K562 (cell line): ENCODE measurements around the gene ZNF490. TPM values are rescaled to one million over a fixed set of nuclear protein-coding genes. Genes with fewer than 3 reads are reported as not detected.

Experiments used
- ATAC-seq: fragments of 200-7000 bp; cut with Tn5 transposase; 3 replicates; pipeline ENCODE4 v1.9.1; 2020; ENCODE audit warnings: moderate library complexity
- Bru-seq: library from RNA; stranded (reverse); fragments of 400-500 nt; gene quantifications from one replicate; lab custom pipeline; 2021; lab: Mats Ljungman, UMichigan
- BruChase-seq, 2 experiments: library from RNA; stranded (reverse); fragments of 400-500 nt; gene quantifications; one replicate each; lab custom pipeline; 2021; lab: Mats Ljungman, UMichigan
- BruUV-seq: library from RNA; stranded (reverse); fragments of 400-500 nt; replicated peaks from 2 replicates; lab custom pipeline; 2021; lab: Mats Ljungman, UMichigan
- CTCF ChIA-PET: fragments of 300-600 bp; formaldehyde crosslinking; extraction: SDS; loops from one replicate; lab custom pipeline; 2021; ENCODE audit warnings: low intra/inter-chr PET ratio; lab: Yijun Ruan, JAX
- POLR2A ChIA-PET: fragments of 300-600, 350-650 bp; sonication (Branson Sonifier 250); formaldehyde crosslinking; extraction: SDS; loops from one replicate; lab custom pipeline; 2021; ENCODE audit warnings: antibody characterized with exemption, inconsistent platforms; lab: Yijun Ruan, JAX
- DNase-seq, 4 experiments: peaks; one replicate each; pipeline versions ENCODE4 v3.0.0 to v3.0.0-alpha.2; 2011 to 2018; ENCODE audit warnings: low spot score in 3 of 4, mixed read lengths in 3 of 4; ENCODE audit errors: extremely low read depth in 1 of 4
- FAIRE-seq: peaks from 2 replicates; lab custom pipeline; 2011; peaks lifted over from hg19 to GRCh38; lab: Jason Lieb, UNC
- H2AFZ ChIP-seq: 2 replicates; pipeline ENCODE4 v1.6.0; 2011; ENCODE audit warnings: low read depth, low read length, control low read depth, inconsistent platforms
- H3K27ac ChIP-seq: fragments of 200-600 bp; 3 replicates; pipeline ENCODE4 v1.8.0; 2011; ENCODE audit warnings: low read depth, mild to moderate bottlenecking, control low read depth, inconsistent platforms, low read length, moderate library complexity, mixed read lengths; ENCODE audit errors: extremely low read depth
- H3K27me3 ChIP-seq, 2 experiments: fragments of 300-600 bp in 1 of 2; 2 replicates in 1 of 2; 3 replicates in 1 of 2; pipeline versions ENCODE4 v1.6.0 to v1.8.0; 2011; ENCODE audit warnings: inconsistent platforms in 2 of 2, low read length in 2 of 2, mild to moderate bottlenecking in 1 of 2, mixed read lengths in 1 of 2, moderate library complexity in 1 of 2; ENCODE audit not compliant: control insufficient read depth in 2 of 2, insufficient read depth in 2 of 2
- H3K36me3 ChIP-seq: fragments of 300-600 bp; 3 replicates; pipeline ENCODE4 v1.8.0; 2011; ENCODE audit warnings: mild to moderate bottlenecking, low read length, inconsistent platforms; ENCODE audit not compliant: control insufficient read depth, insufficient read depth
- H3K4me1 ChIP-seq, 2 experiments: fragments of 200-600 bp in 1 of 2; replicated peaks in 1 of 2; 2 replicates in 1 of 2; 3 replicates in 1 of 2; pipeline versions ENCODE4 v1.5.1 to v1.8.0; 2011; ENCODE audit warnings: inconsistent platforms in 2 of 2, low read length in 2 of 2, mild to moderate bottlenecking in 1 of 2, mixed read lengths in 1 of 2, moderate library complexity in 1 of 2; ENCODE audit not compliant: control insufficient read depth in 2 of 2, insufficient read depth in 2 of 2
- H3K4me2 ChIP-seq: 2 replicates; pipeline ENCODE4 v1.6.1; 2011; ENCODE audit warnings: low read length, control low read depth, inconsistent platforms, mixed read lengths; ENCODE audit not compliant: insufficient read depth
- H3K4me3 ChIP-seq: fragments of 200-600 bp; sonication (generic), shearing (Covaris generic); 2 replicates; pipeline ENCODE4 v1.5.1; 2016; ENCODE audit warnings: control low read depth, inconsistent platforms
- H3K79me2 ChIP-seq: fragments of 200-600 bp; 3 replicates; pipeline ENCODE4 v1.8.0; 2011; ENCODE audit warnings: low read length, inconsistent platforms; ENCODE audit not compliant: control insufficient read depth, insufficient read depth
- H3K9ac ChIP-seq, 2 experiments: 2 replicates each; pipeline versions ENCODE4 v1.6.0 to v1.6.1; 2011; ENCODE audit warnings: low read depth in 2 of 2, low read length in 2 of 2, control low read depth in 1 of 2, inconsistent platforms in 1 of 2, mild to moderate bottlenecking in 1 of 2, mixed read lengths in 1 of 2; ENCODE audit not compliant: insufficient read depth in 1 of 2
- H3K9me1 ChIP-seq: one replicate; pipeline ENCODE4 v1.6.0; 2011; ENCODE audit warnings: inconsistent platforms, mild to moderate bottlenecking, low read length, moderate library complexity; ENCODE audit not compliant: control insufficient read depth, insufficient read depth
- H3K9me3 ChIP-seq: replicated peaks from 2 replicates; pipeline ENCODE4 v1.5.1; 2011; ENCODE audit warnings: low read depth, low read length, inconsistent platforms; ENCODE audit not compliant: control insufficient read depth, insufficient read depth
- H4K20me1 ChIP-seq: replicated peaks from 2 replicates; pipeline ENCODE4 v1.6.1; 2011; ENCODE audit warnings: low read length, inconsistent platforms, mixed read lengths; ENCODE audit not compliant: control insufficient read depth, insufficient read depth
- C11orf30 ChIP-seq: fragments of 450-650 bp; IDR thresholded peaks from 2 replicates; pipeline ENCODE4 v1.6.1; 2016; ENCODE audit warnings: low read depth, mild to moderate bottlenecking
- CCAR2 ChIP-seq: fragments of 200-400 bp; formaldehyde crosslinking; IDR thresholded peaks from 2 replicates; pipeline ENCODE4 v1.6.1; 2017; ENCODE audit warnings: mild to moderate bottlenecking, low read depth, low read length
- DDX20 ChIP-seq: fragments of 450-650 bp; IDR thresholded peaks from 2 replicates; pipeline ENCODE4 v1.6.1; 2016; ENCODE audit warnings: missing genetic modification characterization, low read depth, mild to moderate bottlenecking, missing compliant biosample characterization, moderate library complexity
- FOXP1 ChIP-seq: sonication (generic); formaldehyde crosslinking; IDR thresholded peaks from 2 replicates; pipeline ENCODE4 v1.8.0; 2022; ENCODE audit warnings: mild to moderate bottlenecking, missing genetic modification reagents
- HMBOX1 ChIP-seq: sonication (generic); IDR thresholded peaks from 2 replicates; pipeline ENCODE4 v1.6.1; 2016
- KDM5B ChIP-seq: fragments of 200-600 bp; sonication (generic); IDR thresholded peaks from 2 replicates; pipeline ENCODE4 v1.6.1; 2012; ENCODE audit warnings: low read depth, mild to moderate bottlenecking, moderate library complexity, low read length, control low read depth, inconsistent platforms; ENCODE audit not compliant: insufficient replicate concordance
- RFX5 ChIP-seq: IDR thresholded peaks from 2 replicates; pipeline ENCODE4 v1.6.1; 2011; ENCODE audit warnings: low read depth, mild to moderate bottlenecking, improper control_type of control experiment, low read length
- SMAD3 ChIP-seq: fragments of 450-650 bp; formaldehyde crosslinking; conservative IDR thresholded peaks from 2 replicates; pipeline ENCODE4 v1.4.0; 2020; ENCODE audit warnings: mild to moderate bottlenecking
- SRSF7 ChIP-seq: fragments of 200-400 bp; formaldehyde crosslinking; optimal IDR thresholded peaks from 2 replicates; pipeline ENCODE3; 2017; ENCODE audit warnings: mild to moderate bottlenecking, low read depth, low read length
- ZKSCAN1 ChIP-seq: fragments of 150-350 bp; IDR thresholded peaks from 2 replicates; pipeline ENCODE4 v1.6.1; 2016; ENCODE audit warnings: low read depth, low read length
- ZNF316 ChIP-seq: fragments of 450-650 bp; IDR thresholded peaks from 2 replicates; pipeline ENCODE4 v1.6.1; 2016
- ZNF561 ChIP-seq: fragments of 450-650 bp; formaldehyde crosslinking; conservative IDR thresholded peaks from 2 replicates; pipeline ENCODE4 v1.4.0; 2020; ENCODE audit warnings: mild to moderate bottlenecking, moderate library complexity
- WGBS: fragments of 100-300 bp; shearing (Covaris generic); methylation state at CpG from one replicate; pipeline ENCODE4 v1.1.6; 2016; ENCODE audit warnings: low coverage, mixed read lengths; ENCODE audit not compliant: insufficient coverage; ENCODE audit errors: missing lambda C conversion rate; 5-methylcytosine and 5-hydroxymethylcytosine counted together
- in situ Hi-C: fragments of 300-500 bp; cut with MboI; formaldehyde crosslinking; loops from 4 replicates; pipeline ENCODE4 v1.15.0; 2018; ENCODE audit warnings: inconsistent platforms, mixed read lengths
- intact Hi-C: fragments of 100-400 bp; cut with micrococcal nuclease; formaldehyde crosslinking; loops from 2 replicates; pipeline ENCODE4 v1.14.2; 2022
- long read RNA-seq, 3 experiments: library from polyadenylated mRNA in 2 of 3; library from RNA in 1 of 3; unstranded in 2 of 3; stranded (forward) in 1 of 3; transcript quantifications; one replicate each; pipeline ENCODE4 v2.0.0, GENCODE V29; 2019 to 2022
- polyA minus RNA-seq, 3 experiments: library from RNA; depleted of rRNA, polyadenylated mRNA; stranded (reverse); fragments of >200 nt; gene quantifications; 2 replicates each; pipeline ENCODE4 v1.2.3, GENCODE V29; 2011
- polyA plus RNA-seq, 8 experiments: library from polyadenylated mRNA; depleted of rRNA in 4 of 8; stranded (reverse) in 5 of 8; unstranded in 3 of 8; fragments of >200 nt; fragmentation: Nextera tagmentation in 2 of 8; fragmentation: Illumina TruSeq in 1 of 8; extraction: Ambion mirVana in 2 of 8; extraction: Trizol in 1 of 8; gene quantifications; 2 replicates each; pipeline versions ENCODE4 v1.2.1 to v1.2.3, GENCODE V29; 2011 to 2014; ENCODE audit warnings: inconsistent platforms in 1 of 8, missing spikeins in 1 of 8
- total RNA-seq, 7 experiments: library from RNA; depleted of rRNA in 6 of 7; stranded (reverse); fragments of >200 nt in 6 of 7; fragmentation: Illumina TruSeq in 2 of 7; extraction: Trizol in 2 of 7; gene quantifications; 2 replicates each; pipeline versions ENCODE4 v1.2.1 to v1.2.3, GENCODE V29; 2011 to 2021; ENCODE audit warnings: low replicate concordance in 1 of 7
- TF ChIP-seq, protein P1 (sequence below): IDR thresholded peaks from 3 replicates; pipeline ENCODE4 v1.6.1; 2011; ENCODE audit warnings: borderline replicate concordance, mild to moderate bottlenecking; ENCODE audit not compliant: insufficient read length, insufficient read depth
- TF ChIP-seq, protein P2 (sequence below): sonication (generic); formaldehyde crosslinking; IDR thresholded peaks from 2 replicates; pipeline ENCODE4 v1.8.0; 2022; ENCODE audit warnings: mild to moderate bottlenecking, missing genetic modification reagents

The ZNF490 gene
- 18.1 and 24.6 TPM in 2 replicates for total RNA-seq (2011; cell fraction: chromatin; rRNA removed; ENCODE audit: low replicate concordance)
- total RNA-seq (2011; cell fraction: nucleolus; rRNA removed), result 16.8 and 18.8 TPM in 2 replicates
- total RNA-seq (2011; cell fraction: nucleoplasm; rRNA removed), result 15.3 and 17.7 TPM in 2 replicates
- total RNA-seq (2014; rRNA removed), result 4.5 and 6.2 TPM in 2 replicates
- total RNA-seq (2014; rRNA removed; fragmentation: Illumina TruSeq; extraction: Trizol), result 8.0 and 8.3 TPM in 2 replicates
- total RNA-seq (2015; rRNA removed; fragmentation: Illumina TruSeq; extraction: Trizol), result 5.1 and 6.2 TPM in 2 replicates
- 6.7 and 7.1 TPM in 2 replicates for total RNA-seq (2021)
- polyA plus RNA-seq (2011; rRNA removed), result 3.2 and 4.4 TPM in 2 replicates
- polyA plus RNA-seq (2011; cell fraction: cytosol; rRNA removed), result 1.4 and 2.6 TPM in 2 replicates
- polyA plus RNA-seq (2011; cell fraction: nucleus; rRNA removed), result 2.0 and 3.0 TPM in 2 replicates
- 1.1 and 2.4 TPM in 2 replicates for polyA plus RNA-seq (2012)
- polyA plus RNA-seq (2014; fragmentation: Illumina TruSeq; extraction: Trizol), result 2.4 TPM in 2 replicates
- 1 to 10 TPM in 1 of 2 experiments, under 1 TPM in 1; 0.90 to 1.5 TPM for polyA plus RNA-seq (2014; fragmentation: Nextera tagmentation; extraction: Ambion mirVana)
- 1.9 and 2.2 TPM in 2 replicates for polyA plus RNA-seq (2014; rRNA removed)
- 19.0 and 20.4 TPM in 2 replicates for polyA minus RNA-seq (2011; rRNA and poly(A)+ RNA removed)
- polyA minus RNA-seq (2011; cell fraction: cytosol; rRNA and poly(A)+ RNA removed), result 6.7 and 7.1 TPM in 2 replicates
- polyA minus RNA-seq (2011; cell fraction: nucleus; rRNA and poly(A)+ RNA removed), result 7.1 and 8.6 TPM in 2 replicates
- percentile 57 among the genes with signal in this experiment for Bru-seq, nascent RNA
- BruChase-seq, experiment 1, labeled RNA remaining after a 2-hour chase, result percentile 61 among the genes with signal in this experiment
- BruChase-seq, experiment 2, labeled RNA remaining after a 6-hour chase, result percentile 61 among the genes with signal in this experiment
- long read RNA-seq, experiment 1, full-length matches to known transcripts, result 7 of 15 reads
- long read RNA-seq, experiment 1, partial matches to known transcripts, result 1 of 15 reads
- long read RNA-seq, experiment 1, other reads (novel, unspliced or antisense), result 7 of 15 reads
- long read RNA-seq, experiment 2, result 0 reads
- long read RNA-seq, experiment 3, result 0 reads

- peak within 1 kb of the TSS; percentile 100 for H2AFZ ChIP-seq
- POLR2A ChIA-PET, result interaction anchor here (0.6 to 1.5 kb wide), 24 partner anchors 8 to 366 kb away, joined by 3 to 7 read pairs (median 4); partner anchors contain the start of gene ZNF443
- intact Hi-C loops, result no loop called here
- CTCF ChIA-PET, result interaction anchor here (0.6 kb wide), 1 partner anchor 163 kb away, joined by 5 read pairs; no protein-coding TSS in a partner anchor
- H3K4me2 ChIP-seq, result peak within 1 kb of the TSS; percentile 100
- peak; percentile 99 for ATAC-seq
- H3K4me1 ChIP-seq, result peaks cover 0 to 7% of the 10 kb centered on the region in 2 experiments; a peak in 3 of 5 replicates
- WGBS, result under 1% methylated on average over 53 of the region's 61 CpGs
- H3K27me3 ChIP-seq, result no peaks in the 10 kb centered on the region
- H3K9me1 ChIP-seq, result no peaks in the 10 kb centered on the region
- no peaks in the 10 kb centered on the region for H4K20me1 ChIP-seq
- H3K79me2 ChIP-seq, result peaks cover 52% of the 10 kb centered on the region
- peaks cover 29% of the 10 kb centered on the region; the same call in 2 of the 3 replicates for H3K36me3 ChIP-seq
- FAIRE-seq, result peak; percentile 100
- BruUV-seq, result TSS peak; percentile 81
- H3K4me3 ChIP-seq, result peak within 1 kb of the TSS; percentile 81
- H3K9ac ChIP-seq, result peak within 1 kb of the TSS; percentile 82 to 96
- DNase-seq, result peak; percentile 97 to 98 (median 98)
- no peaks in the 10 kb centered on the region for H3K9me3 ChIP-seq
- peak within 1 kb of the TSS; percentile 84 for H3K27ac ChIP-seq
- in situ Hi-C loops, result no loop called here
- TF ChIP-seq ZKSCAN1 (peak; percentile 62; the same call in 1 of the 2 replicates), ZNF561 (no peak), RFX5 (peak; percentile 92), ZNF316 (0 out of 2 replicates have a peak, but pooled peaks have one; percentile 36), SRSF7 (no peak), HMBOX1 (no peak), DDX20 (no peak), KDM5B (peak; percentile 89), SMAD3 (CRISPR knock-in tag) (no peak), CCAR2 (no peak), C11orf30 (peak; percentile 90), FOXP1 (CRISPR knock-in tag) (no peak)
- TF ChIP-seq, protein P1, sequence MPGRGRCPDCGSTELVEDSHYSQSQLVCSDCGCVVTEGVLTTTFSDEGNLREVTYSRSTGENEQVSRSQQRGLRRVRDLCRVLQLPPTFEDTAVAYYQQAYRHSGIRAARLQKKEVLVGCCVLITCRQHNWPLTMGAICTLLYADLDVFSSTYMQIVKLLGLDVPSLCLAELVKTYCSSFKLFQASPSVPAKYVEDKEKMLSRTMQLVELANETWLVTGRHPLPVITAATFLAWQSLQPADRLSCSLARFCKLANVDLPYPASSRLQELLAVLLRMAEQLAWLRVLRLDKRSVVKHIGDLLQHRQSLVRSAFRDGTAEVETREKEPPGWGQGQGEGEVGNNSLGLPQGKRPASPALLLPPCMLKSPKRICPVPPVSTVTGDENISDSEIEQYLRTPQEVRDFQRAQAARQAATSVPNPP, result no peak
- TF ChIP-seq, protein P2, sequence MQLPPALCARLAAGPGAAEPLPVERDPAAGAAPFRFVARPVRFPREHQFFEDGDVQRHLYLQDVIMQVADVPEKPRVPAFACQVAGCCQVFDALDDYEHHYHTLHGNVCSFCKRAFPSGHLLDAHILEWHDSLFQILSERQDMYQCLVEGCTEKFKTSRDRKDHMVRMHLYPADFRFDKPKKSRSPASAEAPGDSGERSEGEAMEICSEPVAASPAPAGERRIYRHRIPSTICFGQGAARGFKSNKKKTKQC (CRISPR knock-in tag), result peak; percentile 69
These were observed at the start of gene ZNF490, which contains the start of gene ZNF791 for GRCh38 chr19:12610540-12611360. TSS of gene ZNF490 (minus strand) at chr19:12610813. CDS start at chr19:12610680, 133 bp downstream. TSS of gene ZNF791 (plus strand) at chr19:12610920. CDS start at chr19:12611080, 160 bp downstream.
